GM12878 (cell line): ENCODE data around the gene USP28. TPM values are rescaled to one million over a fixed set of nuclear protein-coding genes. Genes with fewer than 3 reads are reported as not detected.

Experiments used
- ATAC-seq: fragments of 200-7000 bp; cut with Tn5 transposase; 3 replicates; pipeline ENCODE4 v1.9.1; 2020; ENCODE audit warnings: mild to moderate bottlenecking, moderate library complexity
- BruUV-seq: library from RNA; stranded (reverse); fragments of 400-500 nt; replicated peaks from 2 replicates; lab custom pipeline; 2021; lab: Mats Ljungman, UMichigan
- CTCF ChIA-PET: fragments of 300-600 bp; sonication (Branson Sonifier 250); formaldehyde crosslinking; extraction: SDS; loops from one replicate; lab custom pipeline; 2021; ENCODE audit warnings: inconsistent platforms; lab: Yijun Ruan, JAX
- POLR2A ChIA-PET: fragments of 350-600 bp; formaldehyde crosslinking; extraction: SDS; loops from one replicate; lab custom pipeline; 2021; ENCODE audit warnings: inconsistent platforms; lab: Charles Lee
- RAD21 ChIA-PET: fragments of 300-600 bp; sonication (Branson Sonifier 250); formaldehyde crosslinking; loops from one replicate; lab custom pipeline; 2023; ENCODE audit warnings: antibody characterized with exemption; ENCODE audit not compliant: unreplicated experiment; lab: Charles Lee
- SMC1A ChIA-PET: fragments of 300-600 bp; sonication (Branson Sonifier 250); formaldehyde crosslinking; loops from one replicate; lab custom pipeline; 2023; ENCODE audit not compliant: unreplicated experiment, uncharacterized antibody; lab: Charles Lee
- DNase-seq: peaks from one replicate; pipeline ENCODE4 v3.0.0-alpha.2; 2011; ENCODE audit warnings: low read depth, low spot score
- FAIRE-seq: peaks from 3 replicates; lab custom pipeline; 2011; peaks lifted over from hg19 to GRCh38; lab: Jason Lieb, UNC
- H2AFZ ChIP-seq: 2 replicates; pipeline ENCODE4 v1.6.0; 2011; ENCODE audit warnings: low read depth, low read length, control low read depth; ENCODE audit not compliant: control insufficient read depth
- H3K27ac ChIP-seq: 2 replicates; pipeline ENCODE4 v1.5.1; 2011; ENCODE audit warnings: control low read depth; ENCODE audit not compliant: control insufficient read depth, insufficient read depth
- H3K27me3 ChIP-seq, 2 experiments: replicated peaks in 1 of 2; 2 replicates each; pipeline versions ENCODE4 v1.6.0 to v1.6.1; 2011; ENCODE audit warnings: low read length in 1 of 2; ENCODE audit not compliant: control insufficient read depth in 2 of 2, insufficient read depth in 2 of 2
- H3K36me3 ChIP-seq, 2 experiments: 2 replicates each; pipeline ENCODE4 v1.5.1; 2011; ENCODE audit warnings: low read length in 1 of 2; ENCODE audit not compliant: control insufficient read depth in 2 of 2, insufficient read depth in 2 of 2
- H3K4me1 ChIP-seq: 2 replicates; pipeline ENCODE4 v1.6.1; 2011; ENCODE audit warnings: mild to moderate bottlenecking, low read length, moderate library complexity, mixed read lengths; ENCODE audit not compliant: control insufficient read depth, insufficient read depth
- H3K4me2 ChIP-seq: 2 replicates; pipeline ENCODE4 v1.6.0; 2011; ENCODE audit warnings: control low read depth; ENCODE audit not compliant: control insufficient read depth, insufficient read depth
- H3K4me3 ChIP-seq: fragments of 200-600 bp; sonication (generic); 2 replicates; pipeline ENCODE4 v1.5.1; 2016
- H3K79me2 ChIP-seq: 2 replicates; pipeline ENCODE4 v1.6.0; 2011; ENCODE audit warnings: low read length; ENCODE audit not compliant: control insufficient read depth, insufficient read depth
- H3K9ac ChIP-seq: 2 replicates; pipeline ENCODE4 v1.8.0; 2011; ENCODE audit warnings: low read length, control low read depth, mixed read lengths; ENCODE audit not compliant: control insufficient read depth, insufficient read depth
- H3K9me3 ChIP-seq: replicated peaks from 3 replicates; pipeline ENCODE4 v1.5.1; 2011; ENCODE audit warnings: mild to moderate bottlenecking, low read length; ENCODE audit not compliant: control insufficient read depth, insufficient read depth
- H4K20me1 ChIP-seq: 2 replicates; pipeline ENCODE4 v1.6.0; 2011; ENCODE audit not compliant: control insufficient read depth, insufficient read depth
- BMI1 ChIP-seq: fragments of 450-650 bp; IDR thresholded peaks from 2 replicates; pipeline ENCODE4 v1.6.1; 2016; ENCODE audit warnings: mild to moderate bottlenecking, moderate library complexity, borderline replicate concordance
- CEBPB ChIP-seq, 2 experiments: fragments of 150-350 bp in 1 of 2; IDR thresholded peaks; 2 replicates each; pipeline ENCODE4 v1.6.1; 2012 to 2014; ENCODE audit warnings: low read depth in 2 of 2, low read length in 2 of 2, borderline replicate concordance in 1 of 2, inconsistent platforms in 1 of 2
- CUX1 ChIP-seq: IDR thresholded peaks from 2 replicates; pipeline ENCODE4 v1.6.1; 2012; ENCODE audit warnings: improper control_type of control experiment, low read depth, low read length; ENCODE audit not compliant: insufficient replicate concordance
- EZH2 ChIP-seq: IDR thresholded peaks from 2 replicates; pipeline ENCODE4 v1.6.1; 2012; ENCODE audit warnings: low read depth, mild to moderate bottlenecking, control low read depth, inconsistent platforms, low read length, borderline replicate concordance; ENCODE audit not compliant: control insufficient read depth
- IRF3 ChIP-seq: fragments of 450-650 bp; IDR thresholded peaks from 2 replicates; pipeline ENCODE4 v1.6.1; 2014; ENCODE audit warnings: mild to moderate bottlenecking
- IRF4 ChIP-seq: IDR thresholded peaks from 2 replicates; pipeline ENCODE4 v1.6.1; 2011; ENCODE audit warnings: low read depth, low read length
- MXI1 ChIP-seq: fragments of 150-350 bp; IDR thresholded peaks from 2 replicates; pipeline ENCODE4 v1.6.1; 2011; ENCODE audit warnings: low read depth, mild to moderate bottlenecking, inconsistent platforms, low read length, improper control_type of control experiment
- NFXL1 ChIP-seq: fragments of 450-650 bp; IDR thresholded peaks from 2 replicates; pipeline ENCODE4 v1.6.1; 2017; ENCODE audit warnings: antibody characterized with exemption, mild to moderate bottlenecking, borderline replicate concordance
- NFYA ChIP-seq: IDR thresholded peaks from 2 replicates; pipeline ENCODE4 v1.6.1; 2011; ENCODE audit warnings: low read depth, mild to moderate bottlenecking, low read length, improper control_type of control experiment, borderline replicate concordance
- RAD51 ChIP-seq: fragments of 450-650 bp; IDR thresholded peaks from 2 replicates; pipeline ENCODE4 v1.6.1; 2016; ENCODE audit warnings: moderate library complexity, mild to moderate bottlenecking, inconsistent platforms
- RBBP5 ChIP-seq: fragments of 200-600 bp; sonication (generic); conservative IDR thresholded peaks from 2 replicates; pipeline ENCODE4 v1.6.1; 2016
- RELB ChIP-seq: fragments of 450-650 bp; IDR thresholded peaks from 2 replicates; pipeline ENCODE4 v1.6.1; 2017; ENCODE audit warnings: low read depth, mild to moderate bottlenecking, moderate library complexity
- SIN3A ChIP-seq: IDR thresholded peaks from 2 replicates; pipeline ENCODE4 v1.6.1; 2012; ENCODE audit warnings: low read depth, low read length, improper control_type of control experiment
- SMAD5 ChIP-seq: IDR thresholded peaks from 2 replicates; pipeline ENCODE4 v1.6.1; 2016; ENCODE audit warnings: antibody characterized with exemption, low read depth
- SMARCA5 ChIP-seq: fragments of 450-650 bp; IDR thresholded peaks from 2 replicates; pipeline ENCODE4 v1.6.1; 2017; ENCODE audit warnings: mild to moderate bottlenecking
- STAT1 ChIP-seq: fragments of 450-650 bp; conservative IDR thresholded peaks from 2 replicates; pipeline ENCODE4 v1.6.1; 2014; ENCODE audit warnings: antibody characterized with exemption, mild to moderate bottlenecking
- WGBS: methylation state at CpG from one replicate; pipeline ENCODE4 v1.1.6; 2016; ENCODE audit warnings: low lambda C conversion rate; ENCODE audit not compliant: insufficient replicate concordance, insufficient coverage; ENCODE audit errors: missing lambda C conversion rate; 5-methylcytosine and 5-hydroxymethylcytosine counted together
- in situ Hi-C: fragments of 300-500 bp; cut with MboI; formaldehyde crosslinking; loops from 9 replicates; pipeline ENCODE4 v1.14.3; 2018; ENCODE audit warnings: mixed read lengths
- intact Hi-C: fragments of 100-400 bp; cut with micrococcal nuclease; formaldehyde crosslinking; loops from one replicate; pipeline ENCODE4 v1.14.2; 2022; ENCODE audit not compliant: unreplicated experiment
- polyA plus RNA-seq, 11 experiments: library from polyadenylated mRNA; depleted of rRNA in 4 of 11; unstranded in 6 of 11; stranded (reverse) in 5 of 11; fragments of >200 nt; fragmentation: Nextera tagmentation in 4 of 11; fragmentation: Illumina TruSeq in 1 of 11; extraction: Ambion mirVana in 4 of 11; extraction: Trizol in 1 of 11; gene quantifications; 1 replicate in 1 of 11; 2 replicates in 10 of 11; pipeline versions ENCODE4 v1.2.1 to v1.2.3, GENCODE V29; 2011 to 2016; ENCODE audit warnings: inconsistent platforms in 2 of 11, missing spikeins in 2 of 11, low read depth in 1 of 11
- total RNA-seq, 4 experiments: library from RNA; depleted of rRNA in 3 of 4; stranded (reverse); fragments of >200 nt in 3 of 4; fragmentation: Illumina TruSeq in 1 of 4; extraction: Trizol in 1 of 4; gene quantifications; 2 replicates each; pipeline versions ENCODE4 v1.2.1 to v1.2.3, GENCODE V29; 2013 to 2021

The USP28 gene
- total and polyA plus RNA-seq, 10 of the 15 experiments (the other 5 are each of a cell fraction or from before 2014, with no cell fraction given), result 2.8 to 60.4 (median 24.1) TPM

GRCh38 chr11:113835306-113835705, 40.1 kb downstream of the USP28 start:
- Histone ChIP-seq H3K36me3 (peaks cover 6 to 17% of the 10 kb centered on the region in 2 experiments; a peak in 3 of 4 replicates), H3K27me3 (no peaks in the 10 kb centered on the region), H3K79me2 (no peaks in the 10 kb centered on the region), H2AFZ (no peak overlapping the region), H3K27ac (no peak overlapping the region), H3K4me2 (no peak overlapping the region), H3K9ac (no peak overlapping the region), H3K4me1 (peaks cover 17% of the 10 kb centered on the region), H4K20me1 (no peaks in the 10 kb centered on the region), H3K4me3 (no peak overlapping the region), H3K9me3 (no peaks in the 10 kb centered on the region)
- in situ Hi-C loops (no loop called here), intact Hi-C loops (no loop called here)
- DNase-seq, result no peak
- TF ChIP-seq RBBP5, result no peak
- no peak for TF ChIP-seq RELB
- TF ChIP-seq NFXL1, result no peak
- no peak for TF ChIP-seq SMARCA5
- no peak for TF ChIP-seq SMAD5
- no peak for TF ChIP-seq BMI1
- no peak for TF ChIP-seq IRF3
- TF ChIP-seq MXI1, result no peak
- no peak for TF ChIP-seq EZH2
- TF ChIP-seq STAT1, result no peak
- TF ChIP-seq CUX1, result no peak
- no peak for TF ChIP-seq SIN3A
- no peak for TF ChIP-seq RAD51
- TF ChIP-seq NFYA, result no peak
- TF ChIP-seq IRF4, result no peak
- no peak for TF ChIP-seq CEBPB (IDR thresholded peaks at IDR 0.05; ENCODE audit: borderline replicate concordance in 1 of 2, low read depth in 2 of 2, low read length in 2 of 2)
- SMC1A ChIA-PET, result no interaction called here
- no TSS peak for BruUV-seq
- RAD21 ChIA-PET, result no interaction called here
- no peak for FAIRE-seq
- CTCF ChIA-PET, result interaction anchor here (0.7 to 1.1 kb wide), 4 partner anchors 12 to 39 kb away, joined by 3 read pairs; no protein-coding TSS in a partner anchor
- POLR2A ChIA-PET, result no interaction called here
- ATAC-seq, result no peak
- WGBS, result 98% methylated on average over 4 of the region's 4 CpGs
